HepG2 (cell line): ENCODE data around the gene RAB24. TPM values are rescaled to one million over a fixed set of nuclear protein-coding genes. Genes with fewer than 3 reads are reported as not detected.

Source experiments
- AKNA ChIP-seq: sonication (generic); formaldehyde crosslinking; IDR thresholded peaks from 2 replicates; pipeline ENCODE4 v1.4.0; 2020; ENCODE audit warnings: missing genetic modification reagents, borderline replicate concordance
- CCAR2 ChIP-seq: fragments of 200-400 bp; formaldehyde crosslinking; optimal IDR thresholded peaks from 2 replicates; pipeline ENCODE3; 2018; ENCODE audit warnings: low read depth, mild to moderate bottlenecking, low read length, moderate library complexity
- KDM3A ChIP-seq: IDR thresholded peaks from 2 replicates; pipeline ENCODE4 v1.6.1; 2018; ENCODE audit warnings: low read depth, missing compliant biosample characterization
- KDM6A ChIP-seq: IDR thresholded peaks from 2 replicates; pipeline ENCODE4 v1.6.1; 2016; ENCODE audit warnings: low read depth
- KLF12 ChIP-seq: sonication (generic); formaldehyde crosslinking; IDR thresholded peaks from 2 replicates; pipeline ENCODE4 v1.4.0; 2020; ENCODE audit warnings: missing genetic modification reagents, borderline replicate concordance
- MAZ ChIP-seq, 2 experiments: sonication (generic) in 1 of 2; formaldehyde crosslinking in 1 of 2; IDR thresholded peaks; 2 replicates each; pipeline versions ENCODE4 v1.5.0 to v1.6.1; 2012 to 2020; ENCODE audit warnings: low read depth in 2 of 2, mild to moderate bottlenecking in 2 of 2, borderline replicate concordance in 1 of 2, improper control_type of control experiment in 1 of 2, low read length in 1 of 2, missing genetic modification reagents in 1 of 2, moderate library complexity in 1 of 2
- NFKBIZ ChIP-seq: IDR thresholded peaks from 2 replicates; pipeline ENCODE4 v1.6.1; 2018; ENCODE audit warnings: missing genetic modification reagents, missing compliant biosample characterization
- RAD51 ChIP-seq: fragments of 450-650 bp; IDR thresholded peaks from 2 replicates; pipeline ENCODE4 v1.6.1; 2016; ENCODE audit warnings: borderline replicate concordance
- SAFB2 ChIP-seq: sonication (generic); formaldehyde crosslinking; IDR thresholded peaks from 2 replicates; pipeline ENCODE4 v1.5.1; 2020; ENCODE audit warnings: missing genetic modification reagents, low read depth, mild to moderate bottlenecking, borderline replicate concordance
- TAF15 ChIP-seq: fragments of 200-400 bp; formaldehyde crosslinking; IDR thresholded peaks from one replicate; pipeline ENCODE4 v1.6.1; 2018; ENCODE audit warnings: mild to moderate bottlenecking, low read depth, low read length; ENCODE audit not compliant: poor library complexity, severe bottlenecking
- TCF7L2 ChIP-seq: IDR thresholded peaks from 2 replicates; pipeline ENCODE4 v1.6.1; 2011; ENCODE audit warnings: mild to moderate bottlenecking, low read depth, low read length, moderate library complexity
- THYN1 ChIP-seq: sonication (generic); formaldehyde crosslinking; IDR thresholded peaks from 2 replicates; pipeline ENCODE4 v1.8.1; 2023; ENCODE audit warnings: low read depth, mild to moderate bottlenecking, moderate library complexity, missing genetic modification reagents, borderline replicate concordance
- TOE1 ChIP-seq: sonication (generic); formaldehyde crosslinking; IDR thresholded peaks from 2 replicates; pipeline ENCODE4 v1.4.0; 2020; ENCODE audit warnings: mild to moderate bottlenecking, missing genetic modification reagents
- ZBTB43 ChIP-seq: sonication (generic); formaldehyde crosslinking; conservative IDR thresholded peaks from 2 replicates; pipeline ENCODE4 v1.4.0; 2020; ENCODE audit warnings: missing genetic modification reagents
- ZC3H13 ChIP-seq: sonication (generic); formaldehyde crosslinking; IDR thresholded peaks from 2 replicates; pipeline ENCODE4 v1.8.1; 2023; ENCODE audit warnings: mild to moderate bottlenecking, missing genetic modification reagents, moderate library complexity
- ZNF382 ChIP-seq: sonication (generic); formaldehyde crosslinking; IDR thresholded peaks from 2 replicates; pipeline ENCODE4 v1.5.0; 2020; ENCODE audit warnings: missing genetic modification reagents, mild to moderate bottlenecking, borderline replicate concordance
- ZNF431 ChIP-seq: sonication (generic); formaldehyde crosslinking; IDR thresholded peaks from 2 replicates; pipeline ENCODE4 v1.9.0; 2022; ENCODE audit warnings: missing genetic modification reagents, low read depth, mild to moderate bottlenecking, borderline replicate concordance
- ZNF451 ChIP-seq: sonication (generic); formaldehyde crosslinking; IDR thresholded peaks from 2 replicates; pipeline ENCODE4 v1.5.0; 2020; ENCODE audit warnings: mild to moderate bottlenecking, missing genetic modification reagents
- ZNF614 ChIP-seq: IDR thresholded peaks from 2 replicates; pipeline ENCODE4 v1.6.1; 2018; ENCODE audit warnings: missing biosample characterization, missing genetic modification reagents, inconsistent platforms, borderline replicate concordance
- ZNF761 ChIP-seq: sonication (generic); formaldehyde crosslinking; conservative IDR thresholded peaks from 2 replicates; pipeline ENCODE4 v1.4.0; 2020; ENCODE audit warnings: mild to moderate bottlenecking, missing genetic modification reagents
- ZSCAN9 ChIP-seq: IDR thresholded peaks from 2 replicates; pipeline ENCODE4 v1.6.1; 2016; ENCODE audit warnings: borderline replicate concordance
- polyA plus RNA-seq, 8 experiments: library from polyadenylated mRNA; depleted of rRNA in 3 of 8; stranded (reverse) in 7 of 8; unstranded in 1 of 8; fragments of >200 nt; fragmentation: Illumina TruSeq in 4 of 8; extraction: Trizol in 4 of 8; gene quantifications; 2 replicates each; pipeline versions ENCODE4 v1.2.1 to v1.2.3, GENCODE V29; 2011 to 2016; ENCODE audit warnings: low read depth in 4 of 8, missing spikeins in 1 of 8, mixed read lengths in 1 of 8; ENCODE audit not compliant: insufficient read depth in 1 of 8
- total RNA-seq, 5 experiments: library from RNA; depleted of rRNA; stranded (reverse); fragments of >200 nt; fragmentation: Illumina TruSeq; extraction: Trizol; gene quantifications; 2 replicates each; pipeline ENCODE4 v1.2.3, GENCODE V29; 2016; ENCODE audit warnings: low read depth in 1 of 5

The RAB24 gene
- total and polyA plus RNA-seq, 2 of the 13 experiments (the other 11 are each of a cell fraction or from before 2014, with no cell fraction given), result 22.9 to 63.7 TPM

GRCh38 chr5:177311723-177312648, 8.5 kb upstream of the RAB24 start, which contains the start of gene MXD3 (continued):
- TF ChIP-seq ZBTB43 (CRISPR knock-in tag) (no peak), AKNA (CRISPR knock-in tag) (no peak), ZC3H13 (peak; percentile 74), THYN1 (CRISPR knock-in tag) (no peak), SAFB2 (CRISPR knock-in tag) (no peak), KDM3A (CRISPR knock-in tag) (no peak), ZNF431 (CRISPR knock-in tag) (no peak), CCAR2 (no peak), TAF15 (peak; percentile 62), ZSCAN9 (CRISPR knock-in tag) (no peak), ZNF451 (CRISPR knock-in tag) (no peak), TOE1 (CRISPR knock-in tag) (no peak), ZNF761 (CRISPR knock-in tag) (no peak), TCF7L2 (no peak), NFKBIZ (CRISPR knock-in tag) (no peak), ZNF382 (CRISPR knock-in tag) (no peak), KDM6A (CRISPR knock-in tag) (no peak), MAZ (IDR thresholded peaks at IDR 0.05; ENCODE audit: borderline replicate concordance, low read depth, low read length) (peak; percentile 81), MAZ (CRISPR knock-in tag; IDR thresholded peaks at IDR 0.05; ENCODE audit: low read depth) (peak; percentile 56; the same call in 1 of the 2 replicates), ZNF614 (CRISPR knock-in tag) (0 out of 2 replicates have a peak, but pooled peaks have one; percentile 28), RAD51 (no peak), KLF12 (CRISPR knock-in tag) (peak; percentile 84; the same call in 1 of the 2 replicates)
